Activated CD4-positive, alpha-beta T cell treated with anti-CD3 and anti-CD28 coated beads, Interleukin-2, amount 10 ng/mL, durations not matched to agents 7 days and 5 days (primary cell): ENCODE measurements around the gene ERBB3. TPM values are rescaled to one million over a fixed set of nuclear protein-coding genes. Genes with fewer than 3 reads are reported as not detected.
"Not testable (repeated sequence)": the region's sequence is repeated elsewhere in the genome, so short reads cannot be mapped to it uniquely, and the experiment has no call there.

Source experiments
- CTCF ChIA-PET: fragments of 350-600 bp; sonication (Branson Sonifier 250); formaldehyde crosslinking; loops from one replicate; lab custom pipeline; 2021; ENCODE audit warnings: antibody characterized with exemption; lab: Charles Lee
- POLR2A ChIA-PET: fragments of 350-600 bp; sonication (Branson Sonifier 250); formaldehyde crosslinking; loops from one replicate; lab custom pipeline; 2021; ENCODE audit warnings: antibody characterized with exemption; lab: Charles Lee
- DNase-seq: peaks from one replicate; pipeline ENCODE4 v3.0.0-alpha.2; 2020
- H3K27ac Mint-ChIP-seq: one replicate; pipeline ENCODE4 v1.8.0; 2021; ENCODE audit warnings: mild to moderate bottlenecking, moderate library complexity, mixed read lengths
- H3K27me3 Mint-ChIP-seq: one replicate; pipeline ENCODE4 v1.8.0; 2021; ENCODE audit warnings: mixed read lengths
- H3K36me3 Mint-ChIP-seq: one replicate; pipeline ENCODE4 v1.8.0; 2021; ENCODE audit warnings: low read depth, mixed read lengths
- H3K4me1 Mint-ChIP-seq: one replicate; pipeline ENCODE4 v1.8.0; 2021; ENCODE audit warnings: mixed read lengths
- H3K4me3 Mint-ChIP-seq: one replicate; pipeline ENCODE4 v1.8.0; 2021; ENCODE audit warnings: mild to moderate bottlenecking, moderate library complexity, mixed read lengths
- H3K9me3 Mint-ChIP-seq: one replicate; pipeline ENCODE4 v1.8.0; 2021; ENCODE audit warnings: mixed read lengths
- total RNA-seq, 2 experiments: library from RNA; stranded (reverse); gene quantifications; one replicate each; pipeline ENCODE4 v1.2.3, GENCODE V29; 2021

Gene ERBB3
- total RNA-seq, 2 experiments from 2014 or later = 1.3 to 1.5 TPM

DNA sequence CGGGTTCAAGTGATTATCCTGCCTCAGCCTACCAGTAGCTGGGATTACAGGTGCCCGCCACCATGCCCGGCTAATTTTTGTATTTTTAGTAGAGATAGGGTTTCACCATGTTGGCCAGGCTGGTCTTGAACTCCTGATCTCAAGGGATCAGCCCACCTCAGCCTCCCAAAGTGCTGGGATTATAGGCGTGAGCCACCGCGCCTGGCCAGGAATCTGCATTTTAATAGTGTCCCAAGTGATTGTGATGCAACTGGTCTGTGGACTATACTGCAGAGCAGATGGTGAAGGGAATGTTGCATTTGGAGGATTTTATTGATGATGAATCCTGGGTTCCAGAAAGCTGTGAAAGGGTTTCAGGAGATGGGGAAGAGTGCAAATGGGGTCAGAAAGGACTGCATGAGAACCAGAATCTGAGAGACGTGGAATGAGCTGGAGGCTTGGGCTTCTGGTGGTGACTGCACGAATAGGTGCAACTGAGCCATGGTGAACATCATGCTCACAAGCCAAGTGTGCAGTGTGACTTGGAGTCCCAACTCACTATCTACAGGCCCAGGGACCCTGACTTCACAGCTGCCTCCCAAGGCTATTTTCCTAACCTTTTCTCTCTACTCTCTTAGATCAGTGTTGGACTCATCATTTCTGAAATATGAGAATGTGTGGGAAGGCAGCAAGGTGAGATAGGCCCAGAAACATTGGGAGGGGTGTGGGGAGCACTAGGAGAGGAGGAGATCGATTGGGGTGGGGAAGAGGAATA is 33.8 kb upstream of the ERBB3 start:
- H3K4me3 Mint-ChIP-seq = no peak overlapping the region
- H3K27ac Mint-ChIP-seq = peak overlapping the region; percentile 66
- H3K4me1 Mint-ChIP-seq = peaks cover 32% of the 10 kb centered on the region
- POLR2A ChIA-PET = no interaction called here
- DNase-seq = no peak
- peaks cover 31% of the 10 kb centered on the region for H3K36me3 Mint-ChIP-seq
- H3K27me3 Mint-ChIP-seq = no peaks in the 10 kb centered on the region
- H3K9me3 Mint-ChIP-seq = no peaks in the 10 kb centered on the region
- CTCF ChIA-PET = interaction anchor here (1.2 to 3.9 kb wide), 11 partner anchors 17 to 307 kb away, joined by 3 to 16 read pairs (median 6); partner anchors contain the start of genes DGKA, ESYT1, PA2G4 and RAB5B

DNA sequence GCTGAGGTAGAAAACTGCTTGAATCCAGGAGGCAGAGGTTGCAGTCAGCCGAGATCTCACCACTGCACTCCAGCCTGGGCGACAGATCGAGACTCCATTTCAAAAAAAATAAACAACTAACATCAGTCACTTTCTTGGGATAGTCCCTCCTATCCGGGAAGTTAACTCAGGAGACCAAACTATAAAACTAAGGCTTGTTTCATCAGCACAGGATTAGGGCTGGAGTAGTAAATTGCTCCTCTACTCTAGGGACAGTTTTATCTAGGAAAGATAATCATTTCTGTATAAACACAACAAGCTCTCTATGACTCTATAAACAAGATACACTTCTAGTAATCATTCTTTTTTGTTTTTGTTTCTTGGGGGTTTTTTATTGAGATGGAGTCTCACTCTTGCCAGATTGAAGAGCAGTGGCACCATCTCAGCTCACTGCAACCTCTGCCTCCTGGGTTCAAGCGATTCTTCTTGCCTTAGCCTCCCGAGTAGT is 26.5 kb upstream of the ERBB3 start:
- ChIA-PET POLR2A (interaction anchor here (0.6 to 0.7 kb wide), 2 partner anchors 43 to 319 kb away, joined by 3 to 16 read pairs; no protein-coding TSS in a partner anchor), CTCF (interaction anchor here (0.6 to 1.1 kb wide), 3 partner anchors 8 to 96 kb away, joined by 4 to 5 read pairs (median 5); no protein-coding TSS in a partner anchor)
- Mint-ChIP-seq H3K4me3 (no peak overlapping the region), H3K36me3 (no peaks in the 10 kb centered on the region), H3K27ac (no peak overlapping the region), H3K9me3 (peaks cover 7% of the 10 kb centered on the region), H3K4me1 (peaks cover 9% of the 10 kb centered on the region), H3K27me3 (peaks cover 3% of the 10 kb centered on the region)
- no peak for DNase-seq

DNA sequence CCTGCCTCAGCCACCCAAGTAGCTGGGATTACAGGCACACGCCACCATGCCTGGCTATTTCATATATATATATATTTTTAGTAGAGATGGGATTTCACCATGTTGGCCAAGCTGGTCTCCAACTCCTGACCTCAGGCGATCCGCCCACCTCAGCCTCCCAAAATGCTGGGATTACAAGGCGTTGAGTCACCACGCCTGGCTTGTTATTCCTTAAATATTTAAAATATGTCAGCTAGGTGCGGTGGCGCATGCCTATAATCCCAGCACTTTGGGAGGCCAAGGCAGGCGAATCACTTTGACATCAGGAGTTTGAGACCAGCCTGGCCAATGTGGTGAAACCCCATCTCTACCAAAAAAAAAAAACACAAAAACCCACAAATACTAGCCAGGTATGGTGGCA is 20.0 kb upstream of the ERBB3 start:
- POLR2A ChIA-PET, H3K9me3 Mint-ChIP-seq, H3K4me3 Mint-ChIP-seq, H3K36me3 Mint-ChIP-seq, H3K27ac Mint-ChIP-seq, DNase-seq: not testable (repeated sequence)
- Mint-ChIP-seq H3K27me3 (peaks cover 16% of the 10 kb centered on the region), H3K4me1 (peaks cover 12% of the 10 kb centered on the region)
- CTCF ChIA-PET = interaction anchor here (1.1 kb wide), 1 partner anchor 64 kb away, joined by 7 read pairs; no protein-coding TSS in a partner anchor

DNA sequence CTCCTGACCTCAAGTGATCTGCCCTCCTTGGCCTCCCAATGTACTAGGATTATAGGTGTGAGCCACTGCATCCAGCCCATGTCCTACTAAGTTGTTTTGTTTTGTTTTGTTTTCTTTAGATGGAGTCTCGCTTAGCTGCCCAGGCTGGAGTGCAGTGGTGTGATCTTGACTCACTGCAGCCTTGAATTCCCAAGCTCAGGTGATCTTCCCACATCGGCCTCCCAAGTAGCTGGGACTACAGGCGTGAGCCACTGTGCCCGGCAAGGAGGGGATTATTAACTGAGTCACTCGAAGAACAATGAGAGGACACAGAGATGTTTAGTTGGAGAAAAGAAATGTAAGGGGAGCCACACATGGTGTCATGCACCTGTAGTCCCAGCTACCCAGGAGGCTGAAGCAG is 18.0 kb upstream of the ERBB3 start:
- Mint-ChIP-seq H3K4me3 (no peak overlapping the region), H3K27ac (no peak overlapping the region), H3K27me3 (peaks cover 16% of the 10 kb centered on the region), H3K36me3 (no peaks in the 10 kb centered on the region), H3K4me1 (peaks cover 2% of the 10 kb centered on the region), H3K9me3 (peaks cover 3% of the 10 kb centered on the region)
- ChIA-PET POLR2A (no interaction called here), CTCF (interaction anchor here (1.1 kb wide), 1 partner anchor 12 kb away, joined by 4 read pairs; no protein-coding TSS in a partner anchor)
- no peak for DNase-seq

DNA sequence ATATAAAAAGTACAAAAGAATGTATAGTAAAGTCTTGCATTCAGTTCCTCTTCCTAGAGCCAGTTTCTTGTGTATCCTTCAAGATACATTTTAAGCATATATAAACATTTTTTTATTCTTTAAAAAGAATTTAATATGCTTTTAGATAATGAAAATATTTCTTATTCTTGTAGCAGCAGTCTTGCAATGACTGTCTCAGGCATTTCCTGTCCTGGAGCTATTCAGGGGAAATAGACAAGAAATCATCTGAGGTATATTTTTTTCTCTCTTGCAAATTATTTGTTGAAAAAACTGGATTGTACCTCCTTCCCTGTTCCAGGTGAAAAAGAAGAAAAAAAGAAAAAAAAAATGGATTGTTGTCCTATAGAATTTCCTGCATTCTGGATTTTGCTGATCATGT is 17.0 kb upstream of the ERBB3 start:
- H3K4me3 Mint-ChIP-seq = no peak overlapping the region
- H3K9me3 Mint-ChIP-seq = peaks cover 3% of the 10 kb centered on the region
- ChIA-PET CTCF (no interaction called here), POLR2A (no interaction called here)
- H3K4me1 Mint-ChIP-seq = peaks cover 2% of the 10 kb centered on the region
- no peak overlapping the region for H3K27ac Mint-ChIP-seq
- no peaks in the 10 kb centered on the region for H3K36me3 Mint-ChIP-seq
- DNase-seq = no peak
- H3K27me3 Mint-ChIP-seq = peaks cover 16% of the 10 kb centered on the region

DNA sequence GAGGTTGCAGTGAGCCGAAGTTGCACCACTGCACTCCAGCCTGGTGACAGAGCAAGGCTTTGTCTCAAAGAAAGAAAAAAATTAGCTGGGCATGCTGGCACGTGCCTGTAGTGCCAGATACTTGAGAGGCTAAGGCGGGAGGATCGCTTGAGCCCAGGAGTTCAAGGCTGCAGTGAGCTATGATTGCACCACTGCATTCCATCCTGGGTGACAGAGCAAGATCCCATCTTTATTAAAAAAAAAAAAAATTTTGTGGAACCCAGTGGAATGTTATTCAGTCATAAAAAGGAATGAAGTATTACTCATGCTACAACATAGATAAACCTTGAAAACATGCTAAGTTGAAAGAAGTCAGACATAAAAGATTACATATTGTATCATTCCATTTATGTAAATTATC is 8.3 kb upstream of the ERBB3 start:
- no peak for DNase-seq
- Mint-ChIP-seq H3K36me3 (no peaks in the 10 kb centered on the region), H3K4me3 (no peak overlapping the region), H3K27ac (no peak overlapping the region), H3K27me3 (no peaks in the 10 kb centered on the region), H3K9me3 (no peaks in the 10 kb centered on the region), H3K4me1 (peaks cover 2% of the 10 kb centered on the region)
- ChIA-PET POLR2A (no interaction called here), CTCF (interaction anchor here (0.6 to 1.2 kb wide), 2 partner anchors 14 to 506 kb away, joined by 3 read pairs; no protein-coding TSS in a partner anchor)

DNA sequence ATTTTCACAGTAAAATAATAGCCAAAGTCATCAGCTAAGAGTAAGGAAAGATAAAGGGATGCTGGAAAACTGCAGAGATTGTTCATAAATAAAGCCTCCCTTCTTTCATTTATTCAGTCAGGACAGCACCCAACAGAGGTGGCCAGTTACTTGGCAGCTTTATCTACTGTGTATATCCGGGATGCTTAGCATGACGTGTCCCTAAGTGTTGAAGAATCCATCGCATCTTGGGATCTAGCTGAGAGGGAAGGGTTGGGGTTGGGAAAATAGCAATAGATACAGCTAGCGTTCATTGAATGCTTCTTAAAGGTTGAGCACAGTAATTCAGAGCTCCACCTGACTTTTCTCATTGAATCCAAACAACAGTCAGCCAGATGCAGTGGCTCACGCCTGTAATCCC is 5.6 kb upstream of the ERBB3 start:
- DNase-seq = no peak
- ChIA-PET CTCF (interaction anchor here (0.8 to 2.3 kb wide), 5 partner anchors 9 to 74 kb away, joined by 3 to 7 read pairs (median 4); no protein-coding TSS in a partner anchor), POLR2A (no interaction called here)
- peaks cover 5% of the 10 kb centered on the region for H3K4me1 Mint-ChIP-seq
- H3K9me3 Mint-ChIP-seq = no peaks in the 10 kb centered on the region
- no peak overlapping the region for H3K4me3 Mint-ChIP-seq
- H3K36me3 Mint-ChIP-seq = no peaks in the 10 kb centered on the region
- H3K27me3 Mint-ChIP-seq = peaks cover 5% of the 10 kb centered on the region
- H3K27ac Mint-ChIP-seq = no peak overlapping the region

DNA sequence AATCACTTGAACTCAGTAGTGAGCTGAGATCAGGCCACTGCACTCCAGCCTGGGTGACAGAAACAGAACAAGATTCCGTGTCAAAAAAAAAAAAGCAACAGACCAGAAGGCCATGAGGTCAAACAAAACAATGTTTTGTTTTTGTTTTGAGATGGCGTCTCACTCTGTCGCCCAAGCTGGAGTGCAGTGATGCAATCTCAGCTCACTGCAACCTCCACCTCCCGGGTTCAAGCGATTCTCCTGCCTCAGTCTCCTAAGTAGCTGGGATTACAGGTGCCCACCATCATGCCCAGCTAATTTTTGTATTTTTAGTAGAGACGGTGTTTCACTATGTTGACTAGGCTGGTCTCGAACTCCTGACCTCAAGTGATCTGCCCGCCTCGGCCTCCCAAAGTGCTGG is 2.0 kb upstream of the ERBB3 start:
- CTCF ChIA-PET = interaction anchor here (0.7 to 1.7 kb wide), 3 partner anchors 31 to 340 kb away, joined by 3 to 4 read pairs (median 4); no protein-coding TSS in a partner anchor
- H3K4me3 Mint-ChIP-seq, DNase-seq, POLR2A ChIA-PET, H3K36me3 Mint-ChIP-seq, H3K27ac Mint-ChIP-seq, H3K9me3 Mint-ChIP-seq: not testable (repeated sequence)
- H3K4me1 Mint-ChIP-seq = peaks cover 17% of the 10 kb centered on the region
- peaks cover 25% of the 10 kb centered on the region for H3K27me3 Mint-ChIP-seq

DNA sequence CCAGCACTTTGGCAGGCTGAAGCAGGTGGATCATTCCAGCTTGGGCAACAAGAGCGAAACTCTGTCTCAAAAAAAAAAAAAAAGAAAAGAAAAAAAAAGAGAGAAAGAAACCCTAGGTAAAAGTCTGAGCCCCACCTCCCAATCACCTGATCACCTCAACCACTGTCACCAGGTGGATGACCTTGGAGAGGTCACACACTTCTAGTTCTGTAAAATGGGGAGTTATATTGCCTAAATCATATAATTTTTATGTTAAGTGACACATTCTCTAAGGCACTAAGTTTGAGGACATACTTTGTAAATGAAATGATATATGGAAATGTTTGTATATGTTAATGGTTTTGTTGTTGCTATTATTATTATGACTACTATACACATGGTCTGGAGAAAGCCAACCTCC is 1.5 kb upstream of the ERBB3 start:
- ChIA-PET CTCF (interaction anchor here (0.7 kb wide), 1 partner anchor 38 kb away, joined by 4 read pairs; no protein-coding TSS in a partner anchor), POLR2A (no interaction called here)
- Mint-ChIP-seq H3K27ac (no peak overlapping the region), H3K4me1 (peaks cover 17% of the 10 kb centered on the region), H3K36me3 (no peaks in the 10 kb centered on the region), H3K27me3 (peaks cover 26% of the 10 kb centered on the region), H3K4me3 (peak overlapping the region; percentile 51), H3K9me3 (no peaks in the 10 kb centered on the region)
- DNase-seq = no peak

DNA sequence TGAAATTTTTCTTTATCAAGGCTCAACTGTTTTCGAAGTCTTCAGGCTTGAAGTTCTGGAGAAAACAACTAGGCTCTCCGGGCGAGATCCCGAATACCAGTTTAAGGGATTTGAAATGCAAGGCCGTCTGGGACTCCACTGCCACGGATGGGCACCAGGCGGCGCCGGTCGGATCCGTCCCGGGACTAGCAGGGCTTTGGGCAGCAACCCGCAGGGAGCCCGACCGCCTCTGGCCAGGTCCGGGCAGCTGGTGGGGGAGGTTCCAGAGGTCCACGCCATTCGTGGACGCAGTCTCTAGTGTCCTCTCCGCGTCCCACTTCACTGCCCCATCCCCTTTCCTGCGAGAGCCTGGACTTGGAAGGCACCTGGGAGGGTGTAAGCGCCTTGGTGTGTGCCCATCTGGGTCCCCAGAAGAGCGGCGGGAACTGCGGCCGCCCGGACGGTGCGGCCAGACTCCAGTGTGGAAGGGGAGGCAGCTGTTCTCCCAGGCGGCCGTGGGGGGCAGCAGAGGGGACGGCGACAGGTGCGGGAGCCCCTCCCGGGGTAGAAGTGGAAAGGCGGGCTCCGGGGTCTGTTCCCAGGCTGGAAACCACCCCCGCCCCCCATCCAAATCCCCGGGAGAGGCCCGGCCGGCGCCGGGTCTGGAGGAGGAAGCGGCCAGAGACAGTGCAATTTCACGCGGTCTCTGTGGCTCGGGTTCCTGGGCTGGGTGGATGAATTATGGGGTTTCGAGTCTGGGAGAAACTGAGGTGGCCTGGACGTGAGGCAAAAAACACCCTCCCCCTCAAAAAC is 838 bp upstream of the ERBB3 start:
- peak; percentile 50 for DNase-seq
- H3K27me3 Mint-ChIP-seq = peaks cover 31% of the 10 kb centered on the region
- peaks cover 17% of the 10 kb centered on the region for H3K4me1 Mint-ChIP-seq
- H3K27ac Mint-ChIP-seq = peak overlapping the region; percentile 31
- no peaks in the 10 kb centered on the region for H3K36me3 Mint-ChIP-seq
- ChIA-PET CTCF (interaction anchor here (0.5 to 1.4 kb wide), 7 partner anchors 14 to 327 kb away, joined by 3 to 4 read pairs (median 3); partner anchors contain the start of gene PA2G4), POLR2A (interaction anchor here (1.0 kb wide), 1 partner anchor 26 kb away, joined by 3 read pairs; no protein-coding TSS in a partner anchor)
- no peaks in the 10 kb centered on the region for H3K9me3 Mint-ChIP-seq
- peak overlapping the region; percentile 73 for H3K4me3 Mint-ChIP-seq

DNA sequence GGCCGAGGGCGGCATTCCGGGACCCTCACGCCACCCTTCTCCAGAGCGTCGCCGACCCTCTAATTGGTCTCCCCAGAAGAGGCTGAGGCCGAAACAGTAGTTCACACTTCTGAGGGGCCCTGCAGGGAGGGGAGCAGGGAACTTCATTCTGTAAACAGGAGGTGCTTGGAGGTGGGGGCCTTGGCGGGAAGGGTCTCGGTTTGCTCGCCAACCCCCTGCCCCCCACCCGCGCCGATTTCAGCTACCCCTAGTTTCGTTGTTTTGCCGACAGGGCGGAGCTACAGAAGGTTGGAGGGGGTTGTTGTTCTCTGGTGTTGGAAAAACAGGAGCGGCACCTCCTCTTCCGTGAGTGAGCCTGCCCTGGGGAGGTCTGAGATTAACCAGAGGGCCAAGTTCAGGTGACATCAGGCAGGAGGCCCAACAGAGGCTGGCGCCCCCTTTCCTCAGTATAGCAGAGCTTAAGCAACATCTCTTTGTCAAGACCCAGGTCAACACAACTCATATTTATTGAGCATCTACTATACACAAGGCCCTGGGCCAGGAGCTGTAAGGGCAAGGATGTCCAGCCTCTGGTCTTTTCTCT is 682 bp downstream of the ERBB3 start:
- Mint-ChIP-seq H3K9me3 (no peaks in the 10 kb centered on the region), H3K4me3 (peak overlapping the region; percentile 73), H3K27ac (no peak overlapping the region), H3K27me3 (peaks cover 35% of the 10 kb centered on the region), H3K4me1 (peaks cover 22% of the 10 kb centered on the region), H3K36me3 (no peaks in the 10 kb centered on the region)
- no peak for DNase-seq
- ChIA-PET POLR2A (no interaction called here), CTCF (interaction anchor here (0.5 to 1.3 kb wide), 7 partner anchors 10 to 636 kb away, joined by 3 to 5 read pairs (median 3); partner anchors contain the start of gene ZC3H10)
